NOMO-1 treated with DMSO at 0.1 percent for 48 hours (cell line): ENCODE data around the gene SEC61A1.
A peak's percentile ranks its signal among the peaks of the same experiment; 100 is the strongest.

ENCODE experiments used
- DNase-seq: peaks from one replicate; lab custom pipeline; 2025; ENCODE audit not compliant: unreplicated experiment; lab: John Stamatoyannopoulos, UW

The SEC61A1 gene

DNA sequence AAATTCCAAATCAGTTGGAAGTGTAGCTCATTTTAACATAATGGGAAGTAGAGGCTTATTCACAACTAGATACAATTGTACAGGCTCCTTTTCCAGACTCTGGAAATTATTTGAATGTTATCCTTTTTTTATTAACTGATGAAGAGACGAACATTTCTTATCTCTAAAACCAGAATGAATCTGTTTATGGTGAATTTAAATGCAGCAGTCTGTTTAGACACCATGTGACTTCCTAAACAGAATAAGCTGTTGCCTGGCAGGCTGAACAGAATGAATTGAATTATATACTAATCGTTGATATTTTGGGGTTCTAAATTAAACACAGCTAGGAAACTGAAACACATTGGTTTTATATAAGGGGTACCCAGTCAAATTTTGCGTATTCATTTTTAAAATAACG is 4.0 kb downstream of the SEC61A1 start:
- DNase-seq: no peak

DNA sequence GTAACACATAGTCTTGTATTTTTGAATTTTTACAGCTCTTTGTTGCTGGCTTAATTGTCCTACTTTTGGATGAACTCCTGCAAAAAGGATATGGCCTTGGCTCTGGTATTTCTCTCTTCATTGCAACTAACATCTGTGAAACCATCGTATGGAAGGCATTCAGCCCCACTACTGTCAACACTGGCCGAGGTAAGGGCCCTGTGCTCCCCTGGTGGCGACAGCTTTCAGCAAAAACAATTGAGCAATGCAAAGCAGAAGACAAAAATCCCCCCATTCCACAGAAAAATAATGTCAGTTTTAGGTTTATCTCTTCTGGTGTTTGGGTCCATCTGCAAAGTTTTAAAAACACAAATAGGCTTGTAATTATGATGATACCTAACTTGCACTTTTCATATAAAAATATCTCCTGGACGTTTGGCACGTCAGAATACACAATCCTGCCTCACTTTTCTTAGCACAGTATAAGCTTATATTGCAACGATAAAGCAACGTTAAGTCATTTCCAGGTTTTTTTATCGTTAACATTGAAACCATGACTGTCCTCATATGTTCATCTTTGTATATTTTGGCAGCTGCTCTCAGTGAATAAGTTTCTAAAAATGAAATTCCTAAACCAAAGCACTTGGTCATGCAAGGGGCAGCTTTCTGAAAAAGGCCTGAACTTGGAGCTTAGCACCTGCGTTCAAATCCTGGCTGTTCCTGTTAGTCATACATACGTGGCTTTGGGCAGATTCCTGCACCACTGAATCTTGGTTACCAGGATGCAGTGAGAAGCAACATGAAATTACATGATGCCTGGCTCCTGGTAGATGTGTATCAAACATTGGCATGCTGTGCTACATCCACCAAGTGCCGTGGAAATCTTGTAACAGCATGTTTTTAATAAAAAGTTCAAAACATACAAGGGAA is 8.5 kb downstream of the SEC61A1 start:
- DNase-seq: no peak

DNA sequence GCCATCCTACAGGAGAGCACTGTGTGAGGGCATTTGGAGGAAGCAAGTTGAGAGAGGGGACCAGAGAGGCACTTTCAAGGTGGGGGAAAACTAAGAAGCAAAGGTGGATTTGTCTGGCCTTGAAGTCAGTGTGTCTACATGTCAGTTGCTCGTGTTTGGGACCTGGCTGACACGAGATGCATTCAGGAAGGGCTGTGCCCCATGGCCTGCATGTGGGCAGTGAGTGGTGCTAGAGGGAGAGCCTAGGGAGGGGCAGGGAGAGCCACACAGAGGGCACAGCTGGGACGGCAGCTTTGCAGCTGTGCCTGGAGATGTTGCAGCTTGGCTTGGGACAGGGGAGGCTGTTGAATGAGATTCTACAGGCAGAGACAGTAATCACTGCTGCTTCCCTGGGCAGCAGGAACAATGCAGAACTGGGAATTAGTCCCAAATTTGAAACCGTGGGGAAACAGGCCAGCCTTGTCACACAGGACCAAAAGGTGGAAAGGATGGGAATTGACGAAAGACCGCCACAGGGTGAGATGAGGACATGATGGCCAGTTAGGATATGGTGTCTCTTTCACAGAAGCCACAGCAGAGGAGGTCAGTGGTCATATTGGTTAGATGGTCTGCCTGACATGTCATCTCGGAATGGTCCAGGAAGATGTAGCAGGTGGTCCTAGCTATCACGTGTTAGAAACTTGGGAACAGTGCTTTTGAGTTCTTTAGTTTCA is 10.0 kb downstream of the SEC61A1 start:
- DNase-seq: no peak

GRCh38 chr3:128063865-128064264 is 11.6 kb downstream of the SEC61A1 start:
- no peak for DNase-seq

DNA sequence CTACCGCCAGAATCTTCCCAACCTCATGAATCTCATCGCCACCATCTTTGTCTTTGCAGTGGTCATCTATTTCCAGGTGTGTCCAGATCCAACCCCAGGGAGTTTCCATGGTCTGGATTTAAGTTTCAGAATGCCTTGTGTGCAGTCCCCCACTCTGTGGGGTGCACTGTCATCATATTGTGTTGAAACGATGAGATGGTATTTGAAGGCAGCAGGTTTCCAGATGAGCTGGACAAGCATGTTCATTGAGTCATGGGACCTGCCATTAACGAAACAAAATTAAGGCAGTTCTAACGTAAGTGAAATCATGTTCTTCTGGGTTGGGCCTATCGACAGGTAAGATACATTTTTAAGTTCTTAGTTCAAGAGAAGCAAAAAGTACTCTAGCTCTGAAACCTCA is 12.7 kb downstream of the SEC61A1 start:
- DNase-seq: no peak

GRCh38 chr3:128066114-128066513 is 13.9 kb downstream of the SEC61A1 start:
- DNase-seq: no peak

DNA sequence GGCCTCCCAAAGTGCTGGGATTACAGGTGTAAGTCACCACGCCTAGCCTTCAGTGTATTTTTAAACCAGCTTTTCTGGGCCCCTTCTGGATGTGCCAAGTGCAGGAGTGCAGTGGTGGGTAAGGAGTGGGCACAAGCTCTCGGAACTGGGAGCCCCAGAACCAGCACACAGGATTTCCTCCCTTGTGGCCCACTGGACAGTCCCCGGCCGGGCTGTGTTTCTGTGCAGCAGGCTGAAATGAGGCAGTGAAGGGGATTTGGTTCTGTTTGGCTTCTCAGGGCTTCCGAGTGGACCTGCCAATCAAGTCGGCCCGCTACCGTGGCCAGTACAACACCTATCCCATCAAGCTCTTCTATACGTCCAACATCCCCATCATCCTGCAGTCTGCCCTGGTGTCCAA is 14.4 kb downstream of the SEC61A1 start:
- no peak for DNase-seq

- peak; percentile 13 for DNase-seq
Measured at GRCh38 chr3:128067489-128067888, 15.3 kb downstream of the SEC61A1 start.

GRCh38 chr3:128068156-128068620 is 16.0 kb downstream of the SEC61A1 start:
- DNase-seq: peak; percentile 40

- no peak for DNase-seq
Measured at GRCh38 chr3:128069271-128069670, 17.0 kb downstream of the SEC61A1 start.

DNA sequence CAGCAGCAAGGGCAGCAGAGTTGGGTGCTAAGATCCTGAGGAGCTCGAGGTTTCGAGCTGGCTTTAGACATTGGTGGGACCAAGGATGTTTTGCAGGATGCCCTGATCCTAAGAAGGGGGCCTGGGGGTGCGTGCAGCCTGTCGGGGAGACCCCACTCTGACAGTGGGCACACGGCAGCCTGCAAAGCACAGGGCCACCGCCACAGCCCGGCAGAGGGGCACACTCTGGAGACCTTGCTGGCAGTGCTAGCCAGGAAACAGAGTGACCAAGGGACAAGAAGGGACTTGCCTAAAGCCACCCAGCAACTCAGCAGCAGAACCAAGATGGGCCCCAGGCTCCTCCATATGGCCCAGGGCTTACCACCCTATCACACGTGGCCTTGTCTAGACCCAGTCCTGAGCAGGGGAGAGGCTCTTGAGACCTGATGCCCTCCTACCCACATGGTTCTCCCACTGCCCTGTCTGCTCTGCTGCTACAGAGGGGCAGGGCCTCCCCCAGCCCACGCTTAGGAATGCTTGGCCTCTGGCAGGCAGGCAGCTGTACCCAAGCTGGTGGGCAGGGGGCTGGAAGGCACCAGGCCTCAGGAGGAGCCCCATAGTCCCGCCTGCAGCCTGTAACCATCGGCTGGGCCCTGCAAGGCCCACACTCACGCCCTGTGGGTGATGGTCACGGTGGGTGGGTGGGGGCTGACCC is 18.8 kb downstream of the SEC61A1 start:
- no peak for DNase-seq

- DNase-seq: no peak
Measured at GRCh38 chr3:128071771-128072453, 19.7 kb downstream of the SEC61A1 start.

- no peak for DNase-seq
Measured at GRCh38 chr3:128072454-128073184, 20.4 kb downstream of the SEC61A1 start.

- no peak for DNase-seq
Measured at GRCh38 chr3:128073185-128073725, 21.0 kb downstream of the SEC61A1 start.

- DNase-seq: peak; percentile 30
Measured at GRCh38 chr3:128073807-128074206, 21.6 kb downstream of the SEC61A1 start.

GRCh38 chr3:128074851-128075521 is 22.7 kb downstream of the SEC61A1 start:
- no peak for DNase-seq

DNA sequence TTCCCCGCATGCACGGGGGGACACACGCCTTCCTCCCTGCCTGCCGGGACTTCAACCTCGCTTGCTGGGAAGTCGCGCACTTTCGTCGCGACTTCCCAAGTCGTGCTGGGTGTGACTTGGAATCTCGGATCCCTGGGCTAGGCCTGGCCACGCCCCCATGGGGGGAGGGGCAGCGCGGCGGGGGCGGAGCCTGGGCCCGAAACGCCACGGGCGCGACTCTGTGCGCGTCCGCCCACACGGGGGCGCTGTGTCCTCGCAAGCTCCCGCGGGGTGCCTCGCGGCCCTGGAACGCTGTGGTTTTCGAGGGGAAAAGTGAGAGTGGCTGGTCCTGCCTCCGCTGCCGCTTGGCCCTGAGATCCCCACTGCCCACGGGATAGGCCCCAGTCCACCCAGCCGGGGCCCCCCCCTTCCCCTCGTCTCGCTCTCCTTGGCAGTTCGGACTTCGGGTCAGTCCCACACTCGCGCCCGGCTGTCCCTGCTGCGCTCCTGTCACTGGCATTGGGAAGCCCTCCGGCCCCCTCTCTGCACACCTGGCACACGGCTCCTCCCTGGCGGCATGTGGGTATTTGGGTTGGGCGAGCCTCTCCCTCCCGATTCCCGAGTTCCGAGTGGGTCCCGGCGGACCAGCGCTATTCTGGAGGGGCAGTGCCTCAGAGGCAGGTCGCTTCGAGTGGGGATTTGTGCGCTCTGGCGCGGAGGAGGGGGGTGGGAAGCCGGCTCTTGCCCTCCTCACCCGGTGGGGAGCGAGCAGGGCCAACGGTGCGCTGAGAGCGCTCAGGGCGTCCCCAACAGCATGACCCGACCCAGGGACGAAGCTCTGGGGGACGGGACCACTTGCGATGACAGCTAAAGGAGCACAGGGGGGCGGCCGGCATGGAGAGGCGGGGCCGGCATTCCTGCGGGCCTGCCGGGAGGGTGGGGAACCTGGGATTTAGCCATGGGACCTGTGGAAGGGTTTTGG is 23.6 kb downstream of the SEC61A1 start:
- DNase-seq: peak; percentile 8

DNA sequence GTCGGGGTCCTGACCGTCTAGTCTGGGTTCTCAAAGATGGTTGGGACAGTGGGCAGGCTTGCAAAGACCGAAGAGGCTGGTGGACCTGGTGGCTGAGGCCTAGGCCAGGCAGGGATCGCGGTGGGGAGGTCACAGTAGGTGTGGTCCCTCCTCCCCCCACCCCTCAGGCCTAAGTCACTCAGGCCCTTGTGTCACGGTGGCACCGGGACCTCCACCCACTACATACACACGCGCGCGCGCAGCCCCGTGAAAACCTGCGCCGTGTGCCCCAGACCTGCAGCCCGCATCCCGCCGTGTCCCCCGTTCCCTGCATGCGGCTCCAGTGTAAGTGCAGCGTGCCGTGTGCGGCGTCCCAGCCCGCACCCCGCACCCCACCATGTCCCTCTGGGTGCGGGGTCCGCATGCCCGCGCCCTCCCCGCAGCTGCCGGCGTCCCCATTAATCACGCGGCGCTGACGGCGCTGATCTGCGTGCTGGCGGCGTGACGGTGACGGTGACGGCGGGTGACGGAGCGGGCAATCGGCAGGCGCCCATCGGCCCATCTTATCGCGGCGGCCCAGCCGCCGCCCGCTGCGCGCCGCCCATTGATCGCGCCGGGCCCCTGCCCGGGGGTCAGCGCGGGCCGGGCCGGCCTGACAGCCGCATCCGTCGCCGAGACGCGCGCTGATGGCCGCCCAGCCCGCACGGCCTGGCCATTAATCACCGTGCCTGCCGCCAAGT is 24.4 kb downstream of the SEC61A1 start:
- no peak for DNase-seq
